Stimulated activated CD4-positive, alpha-beta T cell treated with anti-CD3 and anti-CD28 coated beads, Interleukin-4, amount 100 ng/mL, for 48 hours (primary cell): ENCODE results near the gene TAF4.
"Not testable (repeated sequence)": the region's sequence is repeated elsewhere in the genome, so short reads cannot be mapped to it uniquely, and the experiment has no call there.

Experiments used
- DNase-seq, 2 donors: peaks; one replicate each; pipeline ENCODE4 v3.0.0-alpha.2; 2020; ENCODE audit warnings: low read depth in 2 of 2

The TAF4 gene

GRCh38 chr20:62073323-62073722 is 7.6 kb upstream of the TAF4 start:
- DNase-seq, result no peak

- DNase-seq, result not testable (repeated sequence)
These were observed 6.2 kb upstream of the TAF4 start for GRCh38 chr20:62071669-62072430.

- no peak for DNase-seq
These were observed 4.1 kb upstream of the TAF4 start for GRCh38 chr20:62069741-62070216.

- DNase-seq, result no peak
These were observed 3.3 kb upstream of the TAF4 start for GRCh38 chr20:62068997-62069396.

GRCh38 chr20:62067547-62068260 is 2.0 kb upstream of the TAF4 start:
- no peak for DNase-seq

GRCh38 chr20:62066983-62067433 is 1.3 kb upstream of the TAF4 start:
- no peak for DNase-seq

- peak; percentile 33 to 38 for DNase-seq
These were observed 780 bp upstream of the TAF4 start for GRCh38 chr20:62066339-62066982.

GRCh38 chr20:62064770-62065673 is 659 bp downstream of the TAF4 start:
- no peak for DNase-seq

- no peak for DNase-seq
These were observed 1.5 kb downstream of the TAF4 start for GRCh38 chr20:62063981-62064769.

GRCh38 chr20:62063315-62063980 is 2.2 kb downstream of the TAF4 start:
- no peak for DNase-seq

GRCh38 chr20:62062661-62063314 is 2.9 kb downstream of the TAF4 start:
- no peak for DNase-seq

GRCh38 chr20:62061851-62062423 is 3.7 kb downstream of the TAF4 start:
- no peak for DNase-seq

GRCh38 chr20:62060631-62061541 is 4.8 kb downstream of the TAF4 start:
- no peak for DNase-seq

- DNase-seq, result no peak
These were observed 5.6 kb downstream of the TAF4 start for GRCh38 chr20:62059920-62060630.

- DNase-seq, result no peak
These were observed 6.3 kb downstream of the TAF4 start for GRCh38 chr20:62059401-62059800.

- DNase-seq, result no peak
These were observed 6.7 kb downstream of the TAF4 start for GRCh38 chr20:62058941-62059340.

GRCh38 chr20:62056975-62057374 is 8.7 kb downstream of the TAF4 start:
- no peak for DNase-seq

GRCh38 chr20:62056377-62056776 is 9.3 kb downstream of the TAF4 start:
- no peak for DNase-seq
